HUES48 (cell line): ENCODE results near the gene ODC1.

Experiments used
- H3K27ac ChIP-seq: one replicate; pipeline ENCODE4 v1.7.0; 2013; ENCODE audit warnings: low read depth, low read length, inconsistent platforms
- H3K27me3 ChIP-seq: 2 replicates; pipeline ENCODE4 v1.6.1; 2013; ENCODE audit warnings: mild to moderate bottlenecking, low read length; ENCODE audit not compliant: control insufficient read depth, insufficient read depth
- H3K36me3 ChIP-seq: 2 replicates; pipeline ENCODE4 v1.6.1; 2013; ENCODE audit warnings: low read length; ENCODE audit not compliant: control insufficient read depth, insufficient read depth
- H3K4me1 ChIP-seq: 2 replicates; pipeline ENCODE4 v1.6.1; 2013; ENCODE audit warnings: mild to moderate bottlenecking, low read length; ENCODE audit not compliant: control insufficient read depth, insufficient read depth
- H3K4me3 ChIP-seq: 2 replicates; pipeline ENCODE4 v1.5.1; 2013; ENCODE audit warnings: mild to moderate bottlenecking, low read depth, low read length
- H3K9ac ChIP-seq: 2 replicates; pipeline ENCODE4 v1.6.1; 2013; ENCODE audit warnings: mild to moderate bottlenecking, low read depth, low read length, moderate library complexity
- H3K9me3 ChIP-seq: 2 replicates; pipeline ENCODE4 v1.6.1; 2013; ENCODE audit warnings: low read length; ENCODE audit not compliant: control insufficient read depth, insufficient read depth

ODC1 gene

DNA sequence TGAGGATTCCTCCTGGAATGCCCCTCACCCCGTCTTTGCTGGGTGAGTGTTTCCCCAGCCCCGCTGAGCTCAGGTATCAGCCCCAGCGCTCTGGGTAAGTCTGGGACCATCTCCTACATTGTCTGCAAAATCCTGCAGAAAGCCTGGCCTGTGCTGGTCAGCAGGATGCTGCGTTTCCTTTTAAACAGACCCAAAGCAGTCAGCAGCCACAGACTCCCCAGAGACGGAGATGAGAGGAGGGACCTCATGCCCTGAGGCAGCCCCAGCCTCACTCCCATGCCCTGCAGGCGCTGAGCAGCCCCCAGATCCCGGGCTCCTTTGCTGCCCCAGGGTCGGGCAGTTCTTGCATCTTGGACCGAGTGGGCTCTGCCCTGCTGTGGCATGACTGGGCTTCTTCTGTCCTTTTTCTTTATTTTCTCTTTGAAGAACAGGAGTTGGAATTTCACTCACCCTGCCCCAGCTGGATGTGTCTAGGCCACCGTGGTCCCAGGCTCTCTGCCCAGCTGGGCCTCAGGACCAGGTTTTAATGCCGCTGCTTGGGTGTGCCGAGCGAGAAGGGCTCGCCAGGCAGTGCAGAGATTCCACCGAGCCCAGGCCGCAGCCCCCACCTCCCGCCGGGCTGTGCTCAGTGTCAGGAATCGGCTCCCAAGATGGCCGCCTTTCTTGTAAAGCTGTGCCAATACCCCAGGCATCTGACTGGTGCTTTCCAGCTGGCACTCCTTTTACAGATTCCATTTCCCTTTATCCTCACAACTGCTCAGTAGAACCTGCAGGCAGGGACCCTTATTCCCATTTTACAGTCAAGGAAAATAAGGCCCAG, 43.6 kb downstream of the ODC1 start:
- Histone ChIP-seq H3K4me1 (peaks cover 14% of the 10 kb centered on the region; the same call in 1 of the 2 replicates), H3K27me3 (no peaks in the 10 kb centered on the region), H3K4me3 (no peak overlapping the region), H3K9ac (no peak overlapping the region), H3K27ac (no peak overlapping the region), H3K9me3 (no peaks in the 10 kb centered on the region), H3K36me3 (no peaks in the 10 kb centered on the region)

DNA sequence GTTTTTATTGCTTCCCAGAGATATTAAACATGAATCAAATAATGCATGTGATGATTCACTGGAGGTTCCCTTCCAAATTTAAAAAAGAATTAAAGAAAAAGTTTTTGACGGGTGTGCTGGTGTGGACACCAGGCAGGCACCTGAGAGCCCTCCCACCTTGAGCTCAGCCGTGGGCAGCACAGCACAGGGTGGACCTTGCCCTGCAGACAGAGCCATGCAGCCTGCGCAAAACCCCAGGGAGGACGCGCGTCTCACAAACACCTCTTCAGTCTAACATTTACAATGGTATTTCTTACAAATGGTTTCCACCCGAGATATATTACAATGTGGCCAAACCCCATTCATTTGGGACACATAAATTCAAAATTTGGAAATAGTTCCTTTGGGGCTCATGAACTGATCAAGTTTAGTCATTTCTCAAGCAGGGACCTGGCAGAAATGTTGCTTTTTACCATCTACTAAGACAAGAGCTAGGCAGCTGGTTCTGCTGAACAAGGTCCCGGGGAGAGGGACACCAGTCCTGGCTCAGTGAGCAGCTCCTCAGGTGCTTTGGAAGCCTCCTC, 45.4 kb downstream of the ODC1 start:
- no peaks in the 10 kb centered on the region for H3K9me3 ChIP-seq
- H3K9ac ChIP-seq: no peak overlapping the region
- H3K27ac ChIP-seq: no peak overlapping the region
- no peaks in the 10 kb centered on the region for H3K36me3 ChIP-seq
- H3K27me3 ChIP-seq: no peaks in the 10 kb centered on the region
- no peak overlapping the region for H3K4me3 ChIP-seq
- H3K4me1 ChIP-seq: no peaks in the 10 kb centered on the region; the same call in 1 of the 2 replicates

- Histone ChIP-seq H3K4me3 (no peak overlapping the region), H3K27ac (no peak overlapping the region), H3K4me1 (no peaks in the 10 kb centered on the region; the same call in 1 of the 2 replicates), H3K9me3 (no peaks in the 10 kb centered on the region), H3K27me3 (no peaks in the 10 kb centered on the region), H3K36me3 (no peaks in the 10 kb centered on the region), H3K9ac (no peak overlapping the region)
Measured at GRCh38 chr2:10402062-10402585, 46.0 kb downstream of the ODC1 start.

GRCh38 chr2:10400978-10401951, 46.9 kb downstream of the ODC1 start:
- Histone ChIP-seq H3K27me3 (no peaks in the 10 kb centered on the region), H3K4me3 (no peak overlapping the region), H3K27ac (no peak overlapping the region), H3K9ac (no peak overlapping the region), H3K36me3 (no peaks in the 10 kb centered on the region), H3K9me3 (no peaks in the 10 kb centered on the region), H3K4me1 (no peaks in the 10 kb centered on the region; the same call in 1 of the 2 replicates)

GRCh38 chr2:10400568-10400977, 47.6 kb downstream of the ODC1 start:
- Histone ChIP-seq H3K27me3 (no peaks in the 10 kb centered on the region), H3K4me1 (no peaks in the 10 kb centered on the region; the same call in 1 of the 2 replicates), H3K36me3 (no peaks in the 10 kb centered on the region), H3K27ac (no peak overlapping the region), H3K4me3 (no peak overlapping the region), H3K9ac (no peak overlapping the region), H3K9me3 (no peaks in the 10 kb centered on the region)

- Histone ChIP-seq H3K4me1 (no peaks in the 10 kb centered on the region; the same call in 1 of the 2 replicates), H3K9ac (no peak overlapping the region), H3K4me3 (no peak overlapping the region), H3K9me3 (no peaks in the 10 kb centered on the region), H3K27me3 (no peaks in the 10 kb centered on the region), H3K36me3 (no peaks in the 10 kb centered on the region), H3K27ac (no peak overlapping the region)
Measured at GRCh38 chr2:10400002-10400401, 48.1 kb downstream of the ODC1 start.

GRCh38 chr2:10399358-10399757, 48.8 kb downstream of the ODC1 start:
- no peaks in the 10 kb centered on the region for H3K4me1 ChIP-seq
- H3K36me3 ChIP-seq: no peaks in the 10 kb centered on the region
- H3K27ac ChIP-seq: no peak overlapping the region
- H3K4me3 ChIP-seq: no peak overlapping the region
- H3K9me3 ChIP-seq: no peaks in the 10 kb centered on the region
- no peak overlapping the region for H3K9ac ChIP-seq
- H3K27me3 ChIP-seq: no peaks in the 10 kb centered on the region

- Histone ChIP-seq H3K4me1 (peaks cover 1% of the 10 kb centered on the region), H3K36me3 (no peaks in the 10 kb centered on the region), H3K4me3 (no peak overlapping the region), H3K9ac (no peak overlapping the region), H3K9me3 (no peaks in the 10 kb centered on the region), H3K27me3 (no peaks in the 10 kb centered on the region), H3K27ac (no peak overlapping the region)
Measured at GRCh38 chr2:10398496-10398895, 49.6 kb downstream of the ODC1 start.

GRCh38 chr2:10397878-10398277, 50.2 kb downstream of the ODC1 start:
- Histone ChIP-seq H3K27me3 (no peaks in the 10 kb centered on the region), H3K4me1 (peaks cover 7% of the 10 kb centered on the region), H3K9me3 (no peaks in the 10 kb centered on the region), H3K9ac (no peak overlapping the region), H3K36me3 (no peaks in the 10 kb centered on the region), H3K27ac (no peak overlapping the region), H3K4me3 (no peak overlapping the region)

- H3K4me3 ChIP-seq: no peak overlapping the region
- H3K4me1 ChIP-seq: peaks cover 12% of the 10 kb centered on the region
- no peaks in the 10 kb centered on the region for H3K9me3 ChIP-seq
- no peaks in the 10 kb centered on the region for H3K36me3 ChIP-seq
- H3K27me3 ChIP-seq: no peaks in the 10 kb centered on the region
- H3K9ac ChIP-seq: no peak overlapping the region
- no peak overlapping the region for H3K27ac ChIP-seq
Measured at GRCh38 chr2:10397297-10397875, 50.7 kb downstream of the ODC1 start.
